Sigmoid colon (tissue), 7 donors: ENCODE data around the gene DIPK1B. TPM values are rescaled to one million over a fixed set of nuclear protein-coding genes. Genes with fewer than 3 reads are reported as not detected.

Experiments used
- DNase-seq: peaks from one replicate; pipeline ENCODE4 v3.0.0-alpha.2; 2019
- H3K27ac ChIP-seq, 4 donors: fragments of 200-600 bp; sonication (generic); one replicate each; pipeline ENCODE4 v1.5.1; 2016 to 2019; ENCODE audit warnings: mild to moderate bottlenecking in 1 of 4
- H3K27me3 ChIP-seq, 3 donors: fragments of 200-600 bp; sonication (generic); one replicate each; pipeline ENCODE4 v1.5.1; 2019; ENCODE audit warnings: mild to moderate bottlenecking in 1 of 3
- H3K36me3 ChIP-seq, 4 donors: fragments of 200-600 bp; sonication (generic); one replicate each; pipeline ENCODE4 v1.5.1; 2016 to 2019
- H3K4me1 ChIP-seq, 4 donors: fragments of 200-600 bp; sonication (generic); one replicate each; pipeline ENCODE4 v1.5.1; 2017 to 2019
- H3K4me3 ChIP-seq, 4 donors: fragments of 200-600 bp; sonication (generic); one replicate each; pipeline ENCODE4 v1.5.1; 2017 to 2019; ENCODE audit warnings: mild to moderate bottlenecking in 2 of 4, moderate library complexity in 1 of 4
- H3K9me3 ChIP-seq, 4 donors: fragments of 200-600 bp in 3 of 4; sonication (generic) in 3 of 4; one replicate each; pipeline versions ENCODE4 v1.5.1 to v1.6.1; 2013 to 2019
- CTCF ChIP-seq, 4 experiments: fragments of 450-650 bp in 3 of 4; fragments of 200-600 bp in 1 of 4; IDR thresholded peaks; one replicate each; pipeline ENCODE4 v1.5.1; 2016 to 2019; ENCODE audit warnings: antibody characterized with exemption in 4 of 4, mild to moderate bottlenecking in 3 of 4, moderate library complexity in 2 of 4
- EP300 ChIP-seq, 4 donors: sonication (generic); formaldehyde crosslinking; IDR thresholded peaks; one replicate each; pipeline ENCODE4 v1.6.1; 2017; ENCODE audit warnings: antibody characterized with exemption in 4 of 4
- POLR2A ChIP-seq, 2 donors: fragments of 450-650 bp; IDR thresholded peaks; one replicate each; pipeline ENCODE4 v1.6.1; 2016; ENCODE audit warnings: antibody characterized with exemption in 2 of 2, mild to moderate bottlenecking in 2 of 2, moderate library complexity in 2 of 2
- POLR2AphosphoS5 ChIP-seq, 4 donors: sonication (generic); formaldehyde crosslinking; IDR thresholded peaks; one replicate each; pipeline ENCODE4 v1.6.1; 2017; ENCODE audit warnings: antibody characterized with exemption in 4 of 4
- WGBS, 2 donors: extraction: QIAGEN DNeasy Blood & Tissue Kit; methylation state at CpG; one replicate each; pipeline ENCODE4 v1.1.7; 2013; 5-methylcytosine and 5-hydroxymethylcytosine counted together
- intact Hi-C: fragments of 100-400 bp; cut with DNase I; formaldehyde crosslinking; loops from one replicate; pipeline ENCODE4 v1.15.1; 2023
- polyA plus RNA-seq, 3 donors: library from polyadenylated mRNA; stranded (reverse); fragments of 200-250 nt; gene quantifications; one replicate each; pipeline ENCODE4 v1.2.3, GENCODE V29; 2013
- total RNA-seq, 4 donors: library from RNA; depleted of rRNA; stranded (reverse); fragments of >200 nt; gene quantifications; one replicate each; pipeline ENCODE4 v1.1.0, GENCODE V29; 2016
- donor health status: healthy with polysubstance abuse.
- donor health status: Bipolar disorder and iron deficiency.
- donor health status: healthy.

Gene DIPK1B
- total and polyA plus RNA-seq, 7 donors: 0.23 to 18.3 (median 9.6) TPM

GRCh38 chr9:136684339-136684738 is 28.0 kb upstream of the DIPK1B start:
- no peak for TF ChIP-seq POLR2A (IDR thresholded peaks at IDR 0.05)
- TF ChIP-seq POLR2AphosphoS5 (IDR thresholded peaks at IDR 0.05): no peak
- no peak for TF ChIP-seq CTCF (IDR thresholded peaks at IDR 0.05)
- no peak for TF ChIP-seq EP300 (IDR thresholded peaks at IDR 0.05)
- 87 to 91% methylated on average over 15 of the region's 15 CpGs for WGBS, 2 donors
- no peaks in the 10 kb centered on the region for H3K27me3 ChIP-seq

GRCh38 chr9:136684799-136685198 is 27.6 kb upstream of the DIPK1B start:
- Histone ChIP-seq H3K27ac (no peak overlapping the region), H3K4me1 (peaks cover 0 to 31% (median 27%) of the 10 kb centered on the region in 4 donors), H3K9me3 (no peaks in the 10 kb centered on the region), H3K4me3 (no peak overlapping the region), H3K27me3 (no peaks in the 10 kb centered on the region), H3K36me3 (no peaks in the 10 kb centered on the region)
- no peak for TF ChIP-seq CTCF (IDR thresholded peaks at IDR 0.05)
- no peak for TF ChIP-seq POLR2AphosphoS5 (IDR thresholded peaks at IDR 0.05)
- no peak for TF ChIP-seq EP300 (IDR thresholded peaks at IDR 0.05)
- no peak for TF ChIP-seq POLR2A (IDR thresholded peaks at IDR 0.05)
- intact Hi-C loops: no loop called here
- 81 to 91% methylated on average over 15 of the region's 15 CpGs for WGBS, 2 donors
- DNase-seq: no peak

More at GRCh38 chr9:136684339-136684738, 28.0 kb upstream of the DIPK1B start:
- H3K4me3 ChIP-seq: no peak overlapping the region
- H3K4me1 ChIP-seq: peaks cover 0 to 31% (median 27%) of the 10 kb centered on the region in 4 donors
- no peak overlapping the region for H3K27ac ChIP-seq
- intact Hi-C loops: no loop called here
- DNase-seq: no peak
- H3K36me3 ChIP-seq: no peaks in the 10 kb centered on the region
- H3K9me3 ChIP-seq: no peaks in the 10 kb centered on the region

GRCh38 chr9:136685216-136685615 is 27.2 kb upstream of the DIPK1B start:
- intact Hi-C loops: no loop called here
- Histone ChIP-seq H3K27me3 (no peaks in the 10 kb centered on the region), H3K36me3 (no peaks in the 10 kb centered on the region), H3K27ac (no peak overlapping the region), H3K9me3 (no peaks in the 10 kb centered on the region), H3K4me3 (no peak overlapping the region), H3K4me1 (peaks cover 0 to 35% (median 31%) of the 10 kb centered on the region in 4 donors)
- DNase-seq: no peak
- TF ChIP-seq EP300 (IDR thresholded peaks at IDR 0.05) (no peak), POLR2AphosphoS5 (IDR thresholded peaks at IDR 0.05) (no peak), CTCF (IDR thresholded peaks at IDR 0.05) (no peak), POLR2A (IDR thresholded peaks at IDR 0.05) (no peak)
- 63 to 84% methylated on average over 7 of the region's 7 CpGs for WGBS, 2 donors

GRCh38 chr9:136685790-136686533 is 26.4 kb upstream of the DIPK1B start:
- 28 to 45% methylated on average over 19 of the region's 19 CpGs for WGBS, 2 donors
- TF ChIP-seq CTCF (IDR thresholded peaks at IDR 0.05): no peak
- no peak for TF ChIP-seq POLR2A (IDR thresholded peaks at IDR 0.05)
- no peak for TF ChIP-seq EP300 (IDR thresholded peaks at IDR 0.05)
- TF ChIP-seq POLR2AphosphoS5 (IDR thresholded peaks at IDR 0.05): no peak
- no peaks in the 10 kb centered on the region for H3K9me3 ChIP-seq
- intact Hi-C loops: loop anchor here (2.0 kb wide), 1 partner anchor 41 kb away; no protein-coding TSS in a partner anchor
- no peaks in the 10 kb centered on the region for H3K27me3 ChIP-seq
- H3K27ac ChIP-seq: peak overlapping the region; percentile 78 to 88 (median 84)
- H3K36me3 ChIP-seq: no peaks in the 10 kb centered on the region
- DNase-seq: no peak
- H3K4me1 ChIP-seq: peaks cover 0 to 43% (median 38%) of the 10 kb centered on the region in 4 donors
- H3K4me3 ChIP-seq: peak overlapping the region; percentile 67 to 88 (median 72)
